GM20000 (cell line): ENCODE measurements around the gene MARCHF4.

Experiments
- DNase-seq: peaks from one replicate; pipeline ENCODE4 v3.0.0; 2012; ENCODE audit warnings: low spot score
- CTCF ChIP-seq: IDR thresholded peaks from 2 replicates; pipeline ENCODE4 v1.5.1; 2012; ENCODE audit warnings: mild to moderate bottlenecking, control low read depth; ENCODE audit errors: extremely low read depth, missing control alignments

Gene MARCHF4

GRCh38 chr2:216372761-216373291 lies 543 bp upstream of the MARCHF4 start:
- no peak for DNase-seq
- TF ChIP-seq CTCF = no peak

- TF ChIP-seq CTCF = no peak
- DNase-seq = peak; percentile 22
These were observed 1.1 kb downstream of the MARCHF4 start for GRCh38 chr2:216370961-216371712.

GRCh38 chr2:216369821-216370220 lies 2.5 kb downstream of the MARCHF4 start:
- no peak for DNase-seq
- no peak for TF ChIP-seq CTCF

GRCh38 chr2:216366777-216367471 lies 5.4 kb downstream of the MARCHF4 start:
- DNase-seq = no peak
- no peak for TF ChIP-seq CTCF

GRCh38 chr2:216365518-216365917 lies 6.8 kb downstream of the MARCHF4 start:
- no peak for DNase-seq
- no peak for TF ChIP-seq CTCF

- TF ChIP-seq CTCF = no peak
- DNase-seq = no peak
These were observed 9.1 kb downstream of the MARCHF4 start for GRCh38 chr2:216363221-216363620.

- DNase-seq = no peak
- TF ChIP-seq CTCF = no peak
These were observed 9.6 kb downstream of the MARCHF4 start for GRCh38 chr2:216362730-216363129.
